GM21447 (cell line): ENCODE results near the gene PCP4L1.
A peak's percentile ranks its signal among the peaks of the same experiment; 100 is the strongest.
"Not testable (repeated sequence)": the region's sequence is repeated elsewhere in the genome, so short reads cannot be mapped to it uniquely, and the experiment has no call there.

ENCODE experiments used
- ATAC-seq: cut with Tn5 transposase; IDR thresholded peaks from one replicate; pipeline ENCODE4 v1.9.1; 2021; ENCODE audit not compliant: unreplicated experiment

Gene PCP4L1

DNA sequence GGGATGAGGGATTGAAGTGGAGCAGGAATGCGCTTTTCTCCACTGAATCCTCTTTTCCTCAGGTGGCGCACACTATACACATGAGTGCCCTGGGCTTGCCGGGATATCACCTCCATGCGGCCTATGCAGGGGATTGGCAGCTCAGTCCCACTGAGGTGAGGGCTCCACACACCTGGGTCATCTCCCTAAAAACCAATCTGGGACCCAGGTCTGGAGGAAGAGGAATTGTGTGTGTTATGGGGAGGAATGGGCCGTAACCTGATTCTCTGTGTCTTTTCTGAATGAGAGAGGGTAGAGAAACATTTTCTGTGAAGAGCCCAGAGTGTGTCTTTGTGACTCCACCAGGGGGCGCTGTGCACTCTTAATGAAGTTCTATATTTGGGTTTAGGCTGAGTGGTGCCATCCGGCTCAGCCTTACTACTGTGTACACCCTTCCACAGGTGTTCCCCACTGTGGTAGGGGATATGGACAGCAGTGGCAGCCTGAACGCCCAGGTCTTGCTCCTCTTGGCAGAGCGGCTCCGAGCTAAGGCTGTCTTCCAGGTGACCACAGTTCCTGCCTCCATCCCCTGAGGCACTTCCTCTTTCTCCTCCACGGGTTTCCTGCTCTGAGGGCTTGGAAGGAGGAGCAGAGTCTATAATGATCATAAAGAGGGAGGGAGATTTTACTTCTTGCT is 31.2 kb upstream of the PCP4L1 start:
- ATAC-seq = peak; percentile 33

DNA sequence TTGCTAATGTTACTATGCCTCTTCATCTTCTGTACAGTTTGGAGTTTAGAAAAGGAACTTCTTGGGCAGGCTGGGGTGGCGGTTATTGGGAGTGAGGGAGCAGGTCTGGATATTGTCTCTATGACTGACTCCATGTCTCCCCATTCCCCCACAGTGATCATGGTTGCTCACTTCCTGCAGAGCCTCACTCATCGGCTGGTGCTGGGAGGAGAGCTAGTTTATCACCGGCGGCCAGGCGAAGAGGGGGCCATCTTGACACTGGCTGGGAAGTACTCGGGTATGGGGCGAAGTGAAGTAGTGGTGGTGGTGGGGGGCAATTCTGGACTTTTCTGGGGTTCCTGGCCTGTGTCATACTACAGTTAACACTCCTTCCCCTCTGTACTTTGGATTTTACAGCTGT is 30.5 kb upstream of the PCP4L1 start:
- ATAC-seq = no peak

DNA sequence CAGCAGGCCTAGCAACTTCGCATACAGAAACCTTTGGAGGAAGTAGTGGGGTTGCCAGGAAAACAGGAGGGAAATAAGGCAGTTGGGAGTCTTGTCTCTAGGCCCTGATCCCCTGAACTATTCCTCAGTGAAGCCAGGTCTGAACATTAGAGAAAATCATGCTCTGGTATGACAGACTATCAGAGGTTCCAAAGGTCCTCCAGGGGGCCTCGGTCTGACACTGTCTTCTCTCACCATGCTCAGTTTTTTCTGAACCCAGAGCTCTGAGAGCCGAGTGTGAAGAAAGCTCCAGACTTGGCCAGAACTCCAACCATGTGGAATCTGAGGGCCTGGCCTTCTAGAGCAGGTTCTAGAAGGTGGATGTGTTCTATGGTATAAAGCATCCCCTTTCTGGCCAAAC is 28.6 kb upstream of the PCP4L1 start:
- no peak for ATAC-seq

DNA sequence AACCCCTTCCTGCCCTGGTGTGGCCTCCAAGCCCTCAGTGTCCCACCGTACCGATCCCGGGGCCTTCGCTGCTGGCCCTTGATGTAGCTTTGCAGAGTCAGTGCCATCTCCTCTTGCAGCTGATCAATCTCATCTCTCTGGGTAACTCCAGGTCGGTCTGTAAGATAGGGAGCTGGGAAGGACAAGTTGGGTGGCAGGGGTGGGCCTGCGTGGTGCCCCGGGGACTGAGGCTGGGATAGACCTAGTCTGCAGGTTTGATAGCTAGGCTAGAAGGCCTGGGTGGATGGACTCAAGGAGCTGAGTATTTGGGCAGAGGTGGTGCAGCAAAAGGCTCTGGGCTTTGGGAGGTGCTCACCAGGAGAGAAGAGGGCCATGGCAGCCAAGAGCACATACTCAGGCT is 27.8 kb upstream of the PCP4L1 start:
- ATAC-seq = no peak

DNA sequence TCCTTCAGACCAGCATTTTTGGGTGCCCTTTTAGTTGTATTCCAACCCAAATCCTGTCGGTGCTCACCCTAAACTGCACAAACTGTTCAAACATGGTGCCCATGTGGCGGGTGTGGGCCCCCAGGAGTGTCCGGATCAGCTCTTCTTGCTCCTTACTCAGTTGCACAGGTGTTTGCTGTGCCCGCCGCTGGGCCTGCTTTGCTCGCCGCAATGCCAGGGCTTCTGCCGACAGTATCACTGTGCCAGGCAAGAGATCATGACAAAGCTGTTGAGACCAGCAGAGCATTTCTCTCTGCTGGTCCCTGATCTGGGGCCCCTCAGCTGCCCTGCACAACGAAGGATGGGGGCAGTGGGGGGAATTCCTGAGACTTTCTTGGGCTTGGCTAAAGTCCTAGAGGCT is 25.4 kb upstream of the PCP4L1 start:
- no peak for ATAC-seq

DNA sequence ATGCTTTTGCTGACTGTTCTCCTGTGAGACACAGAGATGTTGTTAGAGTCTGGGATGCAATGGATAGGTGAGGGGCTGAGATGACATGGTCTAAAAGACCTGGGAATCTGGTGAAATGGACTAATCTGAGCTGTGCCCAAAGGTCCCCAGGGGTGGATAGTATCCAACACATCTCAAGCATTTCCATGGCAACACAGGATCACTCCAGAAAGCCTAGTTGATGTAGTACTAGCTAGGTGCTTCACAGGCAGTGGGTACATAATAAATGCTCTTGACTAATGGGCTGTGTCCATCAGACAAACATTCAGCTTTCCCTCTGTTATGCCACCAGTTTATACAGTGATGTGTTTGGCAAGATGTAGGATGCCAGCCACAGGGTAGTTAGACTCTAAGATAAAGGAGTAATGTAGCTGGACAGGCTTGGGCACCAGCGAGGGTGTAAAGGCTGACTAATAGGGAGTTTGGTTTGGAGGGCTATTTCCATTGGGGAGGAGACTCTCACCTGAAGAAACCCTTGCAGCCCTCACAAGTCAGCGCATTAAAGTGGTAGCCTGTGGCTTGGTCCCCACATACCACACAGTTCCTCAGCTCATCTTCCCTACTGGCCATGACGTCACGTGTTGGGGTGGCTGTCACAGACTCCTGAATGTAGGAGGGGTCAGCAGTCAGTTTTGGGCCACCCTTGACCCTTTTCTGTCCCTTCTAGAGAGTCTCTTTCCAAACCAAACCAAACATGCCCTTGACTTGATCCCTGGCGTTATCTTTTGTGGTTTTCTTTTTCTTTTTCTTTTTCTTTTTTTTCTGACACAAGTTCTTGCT is 22.4 kb upstream of the PCP4L1 start:
- ATAC-seq = no peak

DNA sequence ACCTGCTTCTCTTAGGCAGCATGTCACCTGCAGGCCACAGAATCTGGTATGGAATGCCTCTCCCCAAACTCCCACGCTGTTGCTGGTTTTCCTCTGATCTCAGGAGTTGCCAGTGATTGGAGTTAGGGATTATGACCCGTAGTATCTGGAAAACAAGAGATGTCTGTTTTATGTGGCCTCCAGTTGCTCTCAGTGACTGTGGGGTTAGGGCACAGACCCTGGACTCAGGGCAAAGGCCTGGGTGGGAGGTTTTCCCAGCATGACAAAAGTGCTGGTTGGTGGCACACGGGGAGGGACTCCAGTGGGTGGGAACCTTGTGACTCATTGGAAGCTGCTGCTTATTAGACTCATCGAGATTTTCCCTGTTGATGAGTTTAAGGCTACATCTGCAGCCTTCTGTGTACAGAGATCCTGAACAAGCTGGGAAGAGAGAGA is 20.5 kb upstream of the PCP4L1 start, which contains the start of gene NR1I3:
NR1I3 (minus strand) TSS at position 165 of the 435 bp plus-strand sequence. CDS start 1,638 bp downstream, outside the sequence.
- no peak for ATAC-seq

DNA sequence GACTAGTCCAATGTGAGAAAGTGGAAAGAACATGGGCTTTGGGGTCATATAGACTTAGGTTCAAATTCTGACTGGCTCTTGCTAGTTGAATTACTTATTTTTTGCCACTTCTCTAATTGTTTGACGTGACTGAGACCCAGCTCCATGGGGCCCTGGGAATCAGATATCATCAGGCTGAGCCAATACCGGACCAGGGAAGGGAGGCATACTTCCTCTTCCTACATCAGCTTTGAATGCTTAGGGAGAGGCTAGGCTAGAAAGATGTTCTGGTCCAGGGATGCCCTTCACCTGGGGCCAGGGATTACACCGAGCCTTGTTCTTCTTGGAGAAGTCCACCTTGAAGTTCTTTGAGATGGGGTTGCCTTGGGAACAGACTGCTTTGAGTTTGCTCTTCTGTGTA is 16.9 kb upstream of the PCP4L1 start:
- no peak for ATAC-seq

DNA sequence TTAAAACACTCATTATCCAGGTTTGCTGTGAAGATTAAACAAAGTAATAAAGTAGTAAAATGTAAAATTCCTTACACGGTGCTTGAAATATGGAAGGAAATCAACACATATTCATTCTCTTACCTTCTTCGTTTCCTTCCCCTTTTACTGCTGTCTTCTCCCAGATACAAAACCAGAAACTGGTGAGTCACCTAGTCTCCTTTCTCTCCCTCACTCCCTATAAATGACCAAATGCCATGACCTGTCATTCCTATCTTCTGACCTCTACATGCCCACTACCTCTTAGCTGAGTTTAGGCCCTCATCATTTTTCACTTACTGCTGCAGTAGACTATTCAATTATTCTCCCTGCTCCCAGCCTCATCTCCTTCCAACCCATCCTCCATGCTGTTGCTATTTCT is 16.2 kb upstream of the PCP4L1 start:
- no peak for ATAC-seq

DNA sequence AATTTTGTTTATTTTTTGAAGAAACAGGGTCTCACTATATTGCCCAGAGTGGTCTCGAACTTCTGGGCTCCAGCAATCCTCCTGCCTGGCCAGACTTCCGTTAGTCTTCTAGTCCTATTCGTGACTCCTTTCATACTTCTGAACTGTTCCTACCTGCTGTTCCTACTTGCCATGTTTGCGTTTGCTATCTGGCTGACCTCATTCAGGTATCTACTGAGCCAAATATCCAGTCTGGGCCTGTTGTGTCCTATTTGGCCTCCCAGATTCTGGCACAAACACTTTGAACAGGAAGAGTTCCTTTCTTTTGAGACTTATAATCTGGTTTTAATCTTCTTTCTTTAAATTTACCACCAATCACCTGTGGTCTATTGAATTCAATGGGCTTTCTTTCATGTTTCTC is 13.7 kb upstream of the PCP4L1 start:
- no peak for ATAC-seq

DNA sequence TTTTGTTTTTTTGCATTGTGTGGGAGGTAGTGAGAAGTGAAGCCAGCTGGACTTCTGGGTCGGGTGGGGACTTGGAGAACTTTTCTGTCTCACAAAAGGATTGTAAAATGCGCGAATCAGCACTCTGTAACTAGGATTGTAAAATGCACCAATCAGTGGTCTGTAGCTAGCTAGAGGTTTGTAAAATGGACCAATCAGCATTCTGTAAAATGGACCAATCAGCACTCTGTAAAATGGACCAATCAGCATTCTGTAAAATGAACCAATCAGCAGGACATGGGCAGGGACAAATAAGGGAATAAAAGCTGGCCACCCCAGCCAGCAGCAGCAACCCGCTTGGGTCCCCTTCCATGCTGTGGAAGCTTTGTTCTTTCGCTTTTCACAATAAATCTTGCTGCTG is 8.4 kb upstream of the PCP4L1 start:
- ATAC-seq = not testable (repeated sequence)

DNA sequence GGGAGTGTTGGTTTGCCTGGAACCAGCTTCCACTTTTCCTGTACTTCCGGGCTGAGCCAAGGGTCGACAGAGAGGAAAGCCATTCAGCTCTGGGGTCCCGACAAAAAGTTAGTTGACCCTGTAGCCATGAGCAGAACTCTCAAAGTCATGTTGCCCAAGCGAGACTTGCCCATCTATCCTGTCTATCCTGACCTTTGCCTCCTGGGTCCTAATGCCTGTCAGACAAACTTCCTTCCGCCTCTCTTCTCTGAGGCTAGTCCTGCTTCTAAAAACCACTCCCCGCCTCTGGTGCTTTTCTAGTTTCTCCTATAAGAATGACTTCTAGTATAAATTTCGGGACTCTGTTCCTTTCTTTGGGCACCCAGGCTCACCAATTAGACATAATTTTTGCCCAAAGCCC is 7.7 kb upstream of the PCP4L1 start:
- ATAC-seq = no peak

DNA sequence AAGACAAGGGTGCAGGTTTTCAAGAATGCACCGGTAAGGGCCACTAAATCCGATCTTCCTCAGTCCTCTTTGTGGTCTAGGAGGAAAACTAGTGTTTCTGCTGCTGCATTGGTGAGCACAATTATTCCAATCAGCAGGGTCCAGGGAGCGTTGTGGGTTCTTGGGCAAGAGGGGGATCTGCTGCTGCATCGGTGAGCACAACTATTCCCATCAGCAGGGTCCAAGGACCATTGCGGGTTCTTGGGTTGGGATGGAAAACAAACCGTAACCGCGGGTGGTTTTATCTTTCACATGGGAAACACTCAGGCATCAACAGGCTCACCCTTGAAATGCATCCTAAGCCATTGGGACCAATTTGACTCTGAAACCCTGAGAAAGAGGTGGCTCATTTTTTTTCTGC is 7.0 kb upstream of the PCP4L1 start:
- ATAC-seq = no peak

DNA sequence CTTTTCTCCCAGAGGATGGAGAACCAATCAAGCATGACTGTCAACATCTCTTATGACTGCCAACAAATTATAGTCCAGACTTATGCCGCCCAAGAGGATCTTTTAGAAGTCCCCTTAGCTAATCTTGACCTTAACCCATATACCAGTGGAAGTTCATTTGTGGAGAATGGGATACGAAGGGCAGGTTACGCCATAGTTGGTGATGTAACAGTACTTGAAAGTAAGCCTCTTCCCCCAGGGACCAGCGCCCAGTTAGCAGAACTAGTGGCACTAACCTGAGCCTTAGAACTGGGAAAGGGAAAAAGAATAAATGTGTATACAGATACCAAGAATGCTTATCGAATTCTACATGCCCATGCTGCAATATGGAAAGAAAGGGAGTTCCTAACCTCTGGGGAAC is 3.2 kb upstream of the PCP4L1 start:
- ATAC-seq = not testable (repeated sequence)

DNA sequence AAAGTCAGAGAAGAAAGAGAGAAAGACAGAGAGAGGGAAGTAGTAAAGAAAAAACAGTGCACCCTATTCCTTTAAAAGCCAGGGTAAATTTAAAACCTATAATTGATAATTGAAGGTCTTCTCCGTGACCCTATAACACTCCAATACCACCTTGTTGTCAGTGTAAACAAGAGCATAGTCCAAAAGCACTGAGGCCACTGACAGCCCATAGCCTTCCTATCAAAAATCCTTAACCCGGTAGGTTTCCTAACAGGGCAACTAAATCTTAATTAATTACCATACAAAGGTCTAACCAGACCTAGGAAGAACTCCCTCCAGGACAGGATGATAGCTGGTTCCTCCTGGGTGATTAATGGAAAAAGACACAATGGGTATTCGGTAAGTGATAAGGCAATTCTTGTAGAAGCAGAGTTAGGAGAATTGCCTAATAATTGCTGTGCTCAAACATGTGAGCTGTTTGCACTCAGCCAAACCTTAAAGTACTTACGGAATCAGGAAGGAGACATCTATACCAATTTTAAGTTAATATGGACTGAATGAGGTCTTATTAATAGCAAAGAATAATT is 2.5 kb upstream of the PCP4L1 start:
- not testable (repeated sequence) for ATAC-seq

DNA sequence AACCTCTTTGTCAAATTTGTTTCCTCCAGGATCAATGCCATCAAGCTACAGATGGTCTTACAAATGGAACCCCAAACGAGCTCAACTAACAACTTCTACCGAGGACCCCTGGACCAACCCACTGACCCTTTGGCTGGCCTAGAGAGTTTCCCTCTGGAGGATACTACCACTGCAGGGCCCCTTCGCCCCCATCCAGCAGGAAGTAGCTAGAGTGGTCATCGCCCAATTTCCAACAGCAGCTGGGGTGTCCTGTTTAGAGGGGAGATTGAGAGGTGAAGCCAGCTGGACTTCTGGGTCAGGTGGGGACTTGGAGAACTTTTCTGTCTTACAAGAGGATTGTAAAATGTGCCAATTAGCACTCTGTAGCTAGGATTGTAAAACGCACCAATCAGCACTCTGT is 1.4 kb upstream of the PCP4L1 start:
- ATAC-seq = not testable (repeated sequence)

DNA sequence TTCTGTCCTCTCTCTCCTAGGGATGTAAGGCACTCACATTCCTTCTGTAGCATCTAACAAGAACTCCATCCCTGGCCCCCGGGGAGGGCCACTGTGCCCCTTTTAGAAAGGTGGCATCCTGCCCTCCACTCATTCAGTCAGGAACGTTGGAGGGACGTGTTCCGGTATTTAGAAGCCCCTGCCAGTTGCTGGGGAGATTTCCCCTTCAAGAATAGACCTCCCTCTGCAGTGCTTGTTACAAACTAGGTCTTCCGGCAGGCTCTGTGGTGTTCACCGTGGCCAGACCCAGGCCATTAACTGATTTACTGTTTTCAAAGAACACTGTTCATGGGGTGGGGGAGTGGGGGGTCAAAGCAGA is 779 bp downstream of the PCP4L1 start:
- ATAC-seq = no peak

DNA sequence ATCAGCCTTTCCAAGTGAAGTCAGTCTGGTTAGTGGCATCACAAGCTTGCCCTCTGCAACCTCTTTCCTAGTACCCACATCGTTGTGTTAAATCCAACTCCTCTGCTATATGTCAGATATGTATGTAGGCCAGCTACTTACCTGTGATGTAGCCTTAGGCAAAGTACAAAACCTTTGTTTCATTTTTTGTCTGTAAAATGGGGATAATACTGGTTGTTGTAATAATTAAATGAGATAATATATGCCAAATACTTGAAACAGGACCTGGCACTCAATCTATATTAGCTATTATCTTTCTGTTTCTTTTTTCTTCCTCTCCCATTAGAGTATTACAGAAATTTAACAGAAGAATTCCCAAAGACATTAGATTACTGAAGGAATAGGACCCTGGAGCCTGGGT is 1.2 kb downstream of the PCP4L1 start:
- no peak for ATAC-seq

DNA sequence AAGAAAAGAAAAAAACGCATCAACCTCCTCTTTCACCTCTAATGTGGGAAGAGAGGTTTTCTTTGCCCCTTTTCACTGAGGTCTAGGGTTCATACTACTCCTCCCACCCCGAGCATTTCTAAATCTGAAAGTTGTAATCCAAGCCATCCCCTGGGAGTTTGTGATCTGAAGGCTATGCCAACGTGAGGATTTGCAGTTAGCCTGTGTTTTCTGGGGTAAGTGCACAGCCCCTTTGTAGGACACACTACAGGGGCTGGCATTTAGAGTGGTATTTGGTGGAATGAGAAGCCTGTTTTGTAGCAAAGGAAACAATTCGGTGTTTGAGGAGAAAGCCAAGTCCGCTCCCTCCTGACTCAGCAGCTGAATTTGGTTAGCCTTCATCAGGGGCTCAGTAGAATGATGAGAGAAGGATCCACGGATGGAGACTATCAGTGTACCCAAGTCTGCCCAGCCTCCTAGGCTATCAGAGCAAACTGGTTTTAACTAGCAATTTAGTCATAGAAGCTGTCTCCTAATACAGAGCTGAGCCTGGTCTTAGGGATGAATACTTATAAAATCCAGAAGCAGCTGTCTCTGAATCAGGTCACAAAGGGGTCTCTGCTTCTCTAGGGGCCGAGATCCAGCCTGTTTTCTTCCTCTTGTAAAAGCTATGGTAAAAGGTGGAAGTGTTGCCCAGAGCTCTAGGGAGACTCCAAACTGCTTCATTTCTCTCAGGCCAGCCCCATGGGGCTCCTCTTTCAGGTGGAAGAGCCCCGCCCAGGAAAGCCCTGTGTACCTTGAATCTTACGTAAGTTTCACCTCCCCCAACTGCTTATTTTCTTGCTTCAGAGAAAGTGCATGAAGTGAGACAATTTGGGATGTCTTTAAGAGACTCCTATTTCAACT is 2.1 kb downstream of the PCP4L1 start:
- no peak for ATAC-seq

DNA sequence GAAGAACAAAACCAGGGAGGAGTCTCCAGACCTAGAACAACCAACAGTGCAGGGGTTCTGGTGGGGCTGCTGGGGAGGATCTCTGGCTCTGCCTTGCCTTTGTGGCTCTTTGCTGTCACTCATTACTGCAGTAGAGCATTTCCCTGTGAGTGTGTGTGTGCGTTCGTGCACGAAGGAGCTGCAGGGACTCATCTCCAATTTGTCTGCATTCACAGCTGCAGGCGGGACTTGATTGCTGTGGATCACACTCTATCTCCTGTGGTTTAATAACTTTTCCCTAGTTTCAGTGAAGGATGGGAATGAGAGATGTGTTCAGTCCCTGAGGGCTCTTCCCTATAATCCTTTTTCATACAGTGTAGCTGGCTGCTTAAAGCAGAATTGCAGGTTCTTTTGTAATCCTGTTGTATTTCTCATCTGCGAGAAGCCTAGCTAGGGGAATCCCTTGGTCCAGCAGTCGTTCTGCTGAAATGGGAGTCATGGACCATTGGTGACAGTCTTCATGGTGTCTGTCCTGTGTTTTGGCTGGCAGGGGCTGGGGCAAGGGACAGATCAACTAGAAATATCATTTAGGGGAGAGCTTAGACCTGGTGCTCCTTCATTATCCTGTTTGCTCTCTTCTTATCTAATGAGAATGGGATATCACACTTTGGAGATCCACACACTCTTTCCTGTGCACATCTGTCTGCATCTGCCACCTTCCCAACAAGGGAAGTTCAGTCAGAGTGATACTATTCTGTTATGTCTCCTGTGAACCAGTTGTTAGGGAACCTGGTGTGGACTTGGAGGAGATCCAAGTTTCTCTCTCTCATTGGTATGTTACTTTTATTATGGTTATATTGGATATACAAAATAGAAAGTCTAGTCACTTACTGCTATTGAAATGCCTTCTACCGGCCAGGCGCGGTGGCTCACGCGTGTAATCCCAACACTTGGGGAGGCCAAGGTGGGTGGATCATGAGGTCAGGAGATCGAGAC is 3.0 kb downstream of the PCP4L1 start:
- ATAC-seq = no peak
